Measurements from ENCODE around the gene EIF4ENIF1.
"Not testable (repeated sequence)": the region's sequence is repeated elsewhere in the genome, so short reads cannot be mapped to it uniquely, and the experiment has no call there.

EIF4ENIF1 gene

DNA sequence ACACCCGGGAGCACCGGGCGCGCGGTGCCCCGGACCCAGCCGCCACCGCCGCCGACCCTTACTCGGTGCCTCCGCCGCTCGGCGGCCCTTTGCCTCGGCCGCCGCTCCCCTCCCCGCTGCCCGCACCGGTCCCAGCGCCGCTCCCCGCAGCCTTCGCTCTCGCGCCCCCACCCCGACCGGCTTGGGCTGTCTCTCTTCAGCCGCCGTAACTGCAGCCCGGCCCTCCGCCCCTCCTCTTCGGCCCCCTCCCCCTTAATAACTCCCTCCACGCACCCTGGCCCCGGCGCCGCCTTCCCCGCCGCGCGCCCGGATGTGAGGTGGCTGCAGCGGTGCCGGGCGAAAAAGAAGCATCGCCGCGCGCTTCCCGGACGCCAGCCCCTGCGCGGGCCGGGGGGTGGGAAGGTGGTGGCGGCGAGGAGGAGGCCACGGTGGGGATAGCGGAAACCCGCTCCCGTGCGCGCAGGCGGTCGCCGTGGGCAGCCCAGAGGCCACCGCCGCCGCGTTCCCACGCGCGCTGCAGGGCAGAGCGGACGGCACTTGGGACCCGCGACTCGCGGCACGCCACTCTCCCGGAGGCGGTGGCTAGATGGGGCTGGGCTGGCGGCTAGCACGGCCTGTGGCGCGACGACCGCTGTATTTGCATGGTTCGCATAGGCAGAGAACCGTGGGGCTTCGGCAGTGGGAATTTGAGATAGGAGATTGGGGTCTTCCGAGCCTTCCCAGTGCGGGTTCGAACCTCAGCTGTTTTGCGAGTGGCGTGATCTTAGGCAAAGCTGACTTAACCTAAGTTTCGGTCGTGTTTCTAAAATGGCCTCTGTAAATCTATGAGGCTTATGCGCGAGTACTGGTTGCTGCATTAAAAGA, at the start of gene EIF4ENIF1:
Gene EIF4ENIF1 (minus strand): TSS at position 211 of the 864 bp plus-strand sequence. CDS start 1,124 bp downstream, outside the sequence.
- peak; percentile 70 to 81 (median 74) for DNase-seq (ENCODE audit: low read depth in 3 of 3)

GRCh38 chr22:31538815-31539214, 49.2 kb upstream of the EIF4ENIF1 start:
- peak in 2 of 3 donors; percentile 20 to 21 for DNase-seq (ENCODE audit: low read depth in 3 of 3)

GRCh38 chr22:31537019-31537535, 47.4 kb upstream of the EIF4ENIF1 start:
- DNase-seq (ENCODE audit: low read depth in 3 of 3), result peak; percentile 30 to 42 (median 40)

GRCh38 chr22:31533374-31533773, 43.7 kb upstream of the EIF4ENIF1 start:
- DNase-seq (ENCODE audit: low read depth in 3 of 3), result no peak

DNA sequence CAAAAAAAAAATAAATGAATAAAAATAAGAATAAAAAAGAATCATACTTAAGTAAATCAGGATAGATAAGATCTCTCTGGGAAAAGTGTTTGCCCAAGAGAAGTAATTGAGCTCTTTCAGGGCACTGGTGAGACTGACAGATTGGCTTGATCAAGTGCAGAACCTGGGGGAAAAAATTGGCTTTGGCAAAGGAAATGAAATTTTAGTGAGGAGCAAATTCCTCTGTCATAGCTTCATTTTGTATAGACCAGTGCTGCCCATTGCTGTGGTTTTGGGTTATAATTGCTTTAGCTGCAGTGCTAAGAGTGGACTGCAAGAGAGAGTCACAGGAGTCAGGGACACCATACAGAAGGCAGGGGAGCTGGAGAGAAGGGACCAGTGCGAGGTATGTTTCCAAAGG, 42.4 kb upstream of the EIF4ENIF1 start:
- DNase-seq (ENCODE audit: low read depth in 3 of 3), result no peak

DNA sequence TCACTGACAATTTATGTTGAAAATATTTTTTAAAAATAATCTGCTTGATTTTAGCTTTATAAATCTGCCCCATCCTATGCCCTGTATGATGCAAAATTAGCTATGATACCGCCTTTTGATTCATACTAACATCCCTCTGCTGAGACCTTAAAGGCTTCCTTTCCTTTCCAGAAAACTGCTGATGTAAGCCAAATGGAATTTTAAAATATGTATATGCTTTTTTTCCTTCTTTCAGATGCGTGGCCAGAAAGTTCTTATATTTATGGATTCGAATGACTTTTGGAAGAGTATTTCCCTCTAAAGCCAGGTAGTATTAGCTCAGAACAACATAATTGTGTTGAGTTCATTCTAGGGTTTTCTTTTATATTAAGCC, 41.2 kb upstream of the EIF4ENIF1 start:
- DNase-seq (ENCODE audit: low read depth in 3 of 3), result no peak

DNA sequence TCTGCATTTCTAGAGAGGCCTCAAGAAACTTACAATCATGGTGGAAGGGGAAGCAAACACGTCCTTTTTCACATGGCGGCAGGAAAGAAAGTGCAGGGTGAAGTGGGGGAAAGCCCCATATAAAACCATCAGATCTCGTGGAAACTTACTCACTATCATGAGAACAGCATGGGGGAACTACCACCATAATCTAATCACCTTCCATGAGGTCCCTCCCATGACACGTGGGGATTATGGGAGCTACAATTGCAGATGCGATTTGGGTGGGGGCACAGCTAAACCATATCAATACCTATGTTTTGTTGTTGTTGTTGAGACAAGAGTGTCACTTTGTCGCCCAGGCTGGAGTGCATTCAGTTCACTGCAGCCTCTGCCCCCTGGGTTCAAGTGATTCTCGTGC, 36.6 kb upstream of the EIF4ENIF1 start:
- DNase-seq (ENCODE audit: low read depth in 3 of 3), result peak; percentile 32 to 47 (median 44)

DNA sequence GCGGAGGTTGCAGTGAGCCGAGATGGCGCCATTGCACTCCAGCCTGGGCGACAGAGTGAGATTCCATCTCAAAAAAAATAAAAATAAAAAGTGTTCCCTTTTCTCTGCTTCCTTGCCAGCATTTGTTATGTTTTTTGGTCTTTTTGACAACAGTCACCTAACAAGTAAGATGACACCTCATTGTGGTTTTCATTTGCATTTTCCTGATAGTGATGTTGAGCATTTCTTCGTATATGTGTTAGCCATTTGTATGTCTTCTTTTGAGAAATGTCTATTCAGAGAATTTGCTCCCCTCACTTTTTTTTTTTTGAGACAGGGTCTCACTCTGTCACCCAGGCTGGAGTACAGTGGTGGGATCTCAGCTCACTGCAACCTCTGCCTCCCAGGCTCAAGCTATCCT, 34.5 kb upstream of the EIF4ENIF1 start:
- DNase-seq (ENCODE audit: low read depth in 3 of 3), result not testable (repeated sequence)

- DNase-seq (ENCODE audit: low read depth in 3 of 3), result no peak
Measured at GRCh38 chr22:31520051-31520450, 30.4 kb upstream of the EIF4ENIF1 start.

GRCh38 chr22:31509061-31509762, 19.6 kb upstream of the EIF4ENIF1 start:
- DNase-seq (ENCODE audit: low read depth in 3 of 3), result no peak

DNA sequence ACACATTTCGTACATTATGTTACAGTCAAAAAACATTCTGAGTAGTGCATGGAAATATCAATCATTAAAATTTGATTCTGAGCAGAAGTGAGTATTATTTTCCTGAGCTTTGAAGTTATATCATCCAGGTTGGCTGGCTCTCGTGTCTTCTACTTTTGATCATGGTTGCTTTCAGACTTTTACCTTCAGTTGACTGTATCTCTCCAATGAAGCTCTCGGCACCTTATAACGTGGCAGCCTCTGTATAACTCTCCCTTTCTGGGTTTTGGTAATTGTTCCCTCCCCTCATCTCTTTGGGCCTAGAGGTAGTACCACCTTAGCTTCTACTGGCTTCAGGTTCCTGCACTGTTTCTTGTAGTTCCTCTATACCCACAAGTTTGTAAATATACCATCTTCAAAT, 18.9 kb upstream of the EIF4ENIF1 start:
- DNase-seq (ENCODE audit: low read depth in 3 of 3), result no peak

GRCh38 chr22:31507517-31507916, 17.9 kb upstream of the EIF4ENIF1 start:
- not testable (repeated sequence) for DNase-seq (ENCODE audit: low read depth in 3 of 3)

DNA sequence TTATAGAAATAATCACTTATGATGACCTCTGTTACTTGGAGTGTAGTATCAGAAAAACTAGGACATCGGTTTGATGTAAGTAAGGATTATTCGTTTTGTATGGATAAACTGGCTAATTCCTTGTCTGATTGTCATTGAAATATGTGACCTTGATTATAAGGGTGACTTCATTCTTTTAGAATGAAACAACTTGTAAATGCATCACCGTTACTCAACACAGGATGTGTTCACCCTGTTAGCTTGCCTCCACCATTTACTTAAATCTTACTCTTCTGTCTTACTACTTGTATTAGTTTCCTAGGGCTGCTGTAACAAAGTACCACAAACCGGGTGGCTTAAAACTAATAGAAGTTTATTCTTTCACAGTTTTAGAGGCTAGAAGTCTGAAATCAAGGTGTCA, 14.6 kb upstream of the EIF4ENIF1 start:
- no peak for DNase-seq (ENCODE audit: low read depth in 3 of 3)

DNA sequence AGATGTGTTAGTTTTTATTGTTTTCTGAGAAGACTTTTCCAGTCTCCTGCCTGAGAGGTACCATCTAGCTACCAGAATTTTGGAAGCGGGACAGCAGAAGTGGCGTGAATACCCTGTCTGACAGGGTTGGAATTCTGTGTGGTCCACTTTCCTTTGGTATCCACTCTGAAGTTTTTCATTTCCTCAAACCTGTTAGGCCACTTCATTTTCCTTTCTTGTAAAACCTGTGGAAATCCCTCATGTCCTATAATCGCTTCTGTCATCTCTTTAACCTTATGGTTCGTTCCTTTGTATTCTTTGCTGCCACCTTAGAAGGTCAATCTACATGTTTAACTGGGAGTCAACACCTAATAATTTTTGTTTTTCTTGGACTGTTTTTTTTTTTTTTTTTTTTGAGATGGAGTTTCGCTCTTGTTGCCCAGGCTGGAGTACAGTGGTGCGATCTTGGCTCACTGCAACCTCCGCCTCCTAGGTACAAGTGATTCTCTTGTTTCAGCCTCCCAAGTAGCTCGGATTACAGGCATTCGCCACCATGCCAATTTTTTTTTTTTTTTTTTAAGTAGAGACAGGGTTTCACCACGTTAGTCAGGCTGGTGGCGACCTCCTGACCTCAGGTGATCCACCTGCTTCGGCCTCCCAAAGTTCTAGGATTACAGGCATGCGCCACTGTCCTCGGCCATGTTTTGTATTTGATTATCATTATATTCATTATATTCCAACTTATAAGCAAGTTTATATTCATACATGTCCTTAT, 13.7 kb upstream of the EIF4ENIF1 start:
- DNase-seq (ENCODE audit: low read depth in 3 of 3), result no peak

- no peak for DNase-seq (ENCODE audit: low read depth in 3 of 3)
Measured at GRCh38 chr22:31501738-31502137, 12.1 kb upstream of the EIF4ENIF1 start.

DNA sequence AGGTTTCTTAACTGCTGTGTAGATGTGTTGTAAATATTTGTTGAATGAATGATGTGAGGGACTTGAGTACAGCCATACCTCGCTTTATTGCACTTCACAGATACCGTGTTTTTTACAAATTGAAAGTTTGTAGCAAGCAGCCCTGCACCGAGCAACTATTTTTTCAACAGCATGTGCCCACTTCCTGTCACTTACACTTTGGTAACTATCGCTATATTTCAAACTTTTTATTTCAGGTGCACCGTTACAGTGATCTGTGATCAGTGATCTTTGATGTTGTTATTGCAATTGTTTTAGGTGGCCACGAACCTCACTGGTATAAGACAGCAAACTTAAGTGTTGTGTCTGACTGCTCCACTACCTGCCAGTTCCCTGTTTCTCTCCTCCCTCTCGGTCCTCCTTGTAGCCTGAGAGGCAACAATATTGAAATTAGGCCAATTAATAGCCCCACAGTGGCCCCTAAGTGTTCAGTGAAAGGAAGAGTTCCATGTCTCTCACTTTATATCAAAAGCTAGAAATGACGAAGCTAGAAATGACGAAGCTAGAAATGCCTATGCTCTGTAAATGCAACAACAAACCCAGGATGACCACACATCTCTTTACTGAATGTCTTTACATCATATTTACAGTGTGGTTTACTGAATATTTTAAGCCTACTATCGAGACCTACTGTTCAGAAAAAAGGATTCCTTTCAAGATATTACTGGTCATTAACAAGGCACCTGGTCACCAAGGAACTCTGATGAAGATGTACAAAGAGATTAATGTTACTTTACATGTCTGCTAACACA, 7.7 kb upstream of the EIF4ENIF1 start:
- no peak for DNase-seq (ENCODE audit: low read depth in 3 of 3)

GRCh38 chr22:31496735-31497146, 7.1 kb upstream of the EIF4ENIF1 start:
- peak in 1 of 3 donors; percentile 39 for DNase-seq (ENCODE audit: low read depth in 3 of 3)

DNA sequence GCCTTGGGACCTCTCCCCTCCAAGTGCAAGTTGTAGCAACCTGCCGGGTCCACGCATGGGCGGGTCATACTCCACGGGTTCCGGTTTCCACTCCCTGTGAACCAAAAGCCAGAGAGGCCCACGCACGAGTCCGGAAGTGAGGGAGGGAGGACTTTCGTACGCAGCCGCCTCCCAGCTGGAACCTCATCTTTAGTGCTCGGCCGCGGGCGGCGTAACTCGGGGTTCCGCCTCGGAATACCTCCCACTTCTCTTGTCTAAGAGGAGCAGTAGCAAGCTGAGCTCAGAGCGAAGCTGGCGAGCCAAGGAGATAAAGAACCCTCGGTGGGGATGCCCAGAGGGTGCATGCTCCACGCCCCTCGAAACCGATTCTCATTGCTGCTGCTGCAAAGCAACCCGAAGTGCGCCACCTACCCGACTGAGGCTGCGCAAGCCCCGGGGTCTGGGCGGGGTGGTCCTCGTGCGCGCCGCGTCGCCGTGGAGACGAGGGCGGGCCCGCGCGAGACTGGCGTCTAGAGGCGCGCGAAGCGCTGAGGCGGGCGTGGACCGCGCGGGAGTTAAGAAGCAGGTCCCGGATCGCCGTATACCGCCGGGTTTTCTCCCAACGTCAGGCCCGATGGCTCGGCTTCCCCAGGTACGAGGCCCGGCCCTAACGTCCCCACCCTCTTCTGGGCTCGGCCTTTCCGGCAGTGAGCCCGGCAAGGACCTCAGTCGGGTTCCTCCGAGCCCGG, 6.5 kb upstream of the EIF4ENIF1 start, which contains the start of gene SFI1:
Gene SFI1 (plus strand): TSS at position 530 of the 728 bp plus-strand sequence. CDS start 11,749 bp downstream, outside the sequence.
- peak; percentile 89 to 94 (median 92) for DNase-seq (ENCODE audit: low read depth in 3 of 3)

DNA sequence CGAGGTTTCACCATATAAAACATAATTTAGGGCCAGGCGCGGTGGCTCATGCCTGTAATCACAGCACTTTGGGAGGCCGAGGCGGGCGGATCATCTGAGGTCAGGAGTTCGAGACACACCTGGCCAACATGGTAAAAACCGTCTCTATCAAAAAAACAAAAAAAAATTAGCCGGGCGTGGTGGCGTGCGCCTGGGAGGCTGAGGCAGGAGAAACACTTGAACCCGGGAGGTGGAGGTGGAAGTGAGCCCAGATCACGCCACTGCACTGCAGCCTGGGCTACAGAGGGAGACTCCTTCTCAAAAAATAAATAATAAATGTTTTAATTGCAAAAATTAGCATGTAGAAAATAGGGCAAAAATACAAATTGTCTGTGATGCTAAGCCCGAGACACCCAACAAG, 5.7 kb upstream of the EIF4ENIF1 start:
- no peak for DNase-seq (ENCODE audit: low read depth in 3 of 3)

DNA sequence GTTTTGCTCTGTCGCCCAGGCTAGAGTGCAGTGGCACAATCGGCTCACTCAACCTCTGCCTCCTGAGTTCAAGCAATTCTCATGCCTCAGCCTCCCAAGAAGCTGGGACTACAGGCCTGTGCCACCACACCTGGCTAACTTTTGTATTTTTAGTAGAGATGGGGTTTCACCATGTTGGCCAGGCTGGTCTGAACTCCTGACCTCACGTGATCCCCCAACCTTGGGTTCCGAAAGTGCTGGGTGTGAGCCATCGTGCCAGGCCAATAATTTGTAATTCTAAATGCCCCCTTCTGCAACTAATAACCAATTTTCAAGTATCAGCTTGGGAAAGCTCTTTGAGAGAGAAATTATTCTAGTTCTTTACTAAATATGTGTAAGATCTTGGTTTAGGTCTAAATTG, 3.7 kb upstream of the EIF4ENIF1 start:
- DNase-seq (ENCODE audit: low read depth in 3 of 3), result not testable (repeated sequence)
